Measurements from ENCODE around the gene MYH9.

DNA sequence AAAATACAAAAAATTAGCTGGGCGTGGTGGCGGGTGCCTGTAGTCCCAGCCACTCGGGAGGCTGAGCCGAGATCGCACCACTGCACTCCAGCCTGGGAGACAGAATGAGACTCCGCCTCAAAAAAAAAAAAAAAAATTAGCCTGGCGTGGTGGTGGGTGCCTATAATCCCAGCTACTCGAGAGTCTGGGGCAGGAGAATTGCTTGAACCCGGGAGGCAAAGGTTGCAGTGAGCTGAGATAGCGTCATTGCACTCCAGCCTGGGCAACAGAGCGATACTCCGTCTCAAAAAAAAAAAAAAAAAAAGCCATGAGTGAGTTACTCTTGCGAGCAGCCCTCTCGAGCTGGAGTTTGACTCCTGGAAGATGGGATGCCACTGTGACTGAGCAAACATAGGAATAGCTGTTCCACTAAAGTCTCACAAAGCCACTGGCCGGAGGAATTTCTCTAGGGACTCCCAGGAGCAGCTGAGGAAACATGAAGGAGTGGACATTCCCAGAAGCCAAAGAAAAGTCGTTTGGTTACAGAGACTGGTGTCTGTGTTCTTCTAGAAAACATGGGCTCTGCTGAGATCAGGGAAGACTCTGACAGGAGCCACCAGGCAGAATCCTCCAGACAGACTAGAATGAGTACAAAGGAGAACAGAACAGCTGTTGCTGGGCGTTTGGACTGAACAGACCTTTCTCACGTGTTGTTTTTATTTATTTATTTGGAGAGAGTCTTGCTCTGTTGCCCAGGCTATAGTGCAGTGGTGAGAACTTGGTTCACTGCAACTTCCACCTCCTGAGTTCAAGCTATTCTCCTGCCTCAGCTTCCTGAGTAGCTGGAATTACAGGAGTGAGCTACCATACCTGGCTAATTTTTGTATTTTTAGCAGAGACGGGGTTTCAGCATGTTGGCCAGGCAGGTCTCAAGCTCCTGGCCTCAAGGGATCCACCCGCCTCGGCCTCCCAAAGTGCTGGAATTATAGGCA, 32.4 kb upstream of the MYH9 start:
- TF ChIP-seq, protein P1, sequence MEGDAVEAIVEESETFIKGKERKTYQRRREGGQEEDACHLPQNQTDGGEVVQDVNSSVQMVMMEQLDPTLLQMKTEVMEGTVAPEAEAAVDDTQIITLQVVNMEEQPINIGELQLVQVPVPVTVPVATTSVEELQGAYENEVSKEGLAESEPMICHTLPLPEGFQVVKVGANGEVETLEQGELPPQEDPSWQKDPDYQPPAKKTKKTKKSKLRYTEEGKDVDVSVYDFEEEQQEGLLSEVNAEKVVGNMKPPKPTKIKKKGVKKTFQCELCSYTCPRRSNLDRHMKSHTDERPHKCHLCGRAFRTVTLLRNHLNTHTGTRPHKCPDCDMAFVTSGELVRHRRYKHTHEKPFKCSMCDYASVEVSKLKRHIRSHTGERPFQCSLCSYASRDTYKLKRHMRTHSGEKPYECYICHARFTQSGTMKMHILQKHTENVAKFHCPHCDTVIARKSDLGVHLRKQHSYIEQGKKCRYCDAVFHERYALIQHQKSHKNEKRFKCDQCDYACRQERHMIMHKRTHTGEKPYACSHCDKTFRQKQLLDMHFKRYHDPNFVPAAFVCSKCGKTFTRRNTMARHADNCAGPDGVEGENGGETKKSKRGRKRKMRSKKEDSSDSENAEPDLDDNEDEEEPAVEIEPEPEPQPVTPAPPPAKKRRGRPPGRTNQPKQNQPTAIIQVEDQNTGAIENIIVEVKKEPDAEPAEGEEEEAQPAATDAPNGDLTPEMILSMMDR (IDR thresholded peaks at IDR 0.05): no peak
- TF ChIP-seq MAX (IDR thresholded peaks at IDR 0.05; ENCODE audit: low read depth): no peak
- no peak for TF ChIP-seq EP300 (IDR thresholded peaks at IDR 0.05; ENCODE audit: borderline replicate concordance in 1 of 2, low read depth in 1 of 2, low read length in 1 of 2)
- TF ChIP-seq YY1 (IDR thresholded peaks at IDR 0.05; ENCODE audit: low read depth): no peak
- no peak for TF ChIP-seq FOXJ3 (CRISPR knock-in tag; IDR thresholded peaks at IDR 0.05)
- TF ChIP-seq SIN3A (IDR thresholded peaks at IDR 0.05; ENCODE audit: borderline replicate concordance, low read depth, low read length): no peak
- no peak for TF ChIP-seq ZBTB33 (IDR thresholded peaks at IDR 0.05; ENCODE audit: borderline replicate concordance, low read depth)
- TF ChIP-seq NRF1 (IDR thresholded peaks at IDR 0.05; ENCODE audit: low read depth, low read length): no peak
- TF ChIP-seq IRF3 (IDR thresholded peaks at IDR 0.05; ENCODE audit: low read depth, low read length): no peak
- no peak for TF ChIP-seq TAF1 (IDR thresholded peaks at IDR 0.05; ENCODE audit: borderline replicate concordance, low read depth, low read length)
- TF ChIP-seq TEAD4 (IDR thresholded peaks at IDR 0.05; ENCODE audit: borderline replicate concordance, insufficient read depth): no peak

Data from SK-N-SH (cell line).